ENCODE results near the gene CNTNAP2.

Gene CNTNAP2

DNA sequence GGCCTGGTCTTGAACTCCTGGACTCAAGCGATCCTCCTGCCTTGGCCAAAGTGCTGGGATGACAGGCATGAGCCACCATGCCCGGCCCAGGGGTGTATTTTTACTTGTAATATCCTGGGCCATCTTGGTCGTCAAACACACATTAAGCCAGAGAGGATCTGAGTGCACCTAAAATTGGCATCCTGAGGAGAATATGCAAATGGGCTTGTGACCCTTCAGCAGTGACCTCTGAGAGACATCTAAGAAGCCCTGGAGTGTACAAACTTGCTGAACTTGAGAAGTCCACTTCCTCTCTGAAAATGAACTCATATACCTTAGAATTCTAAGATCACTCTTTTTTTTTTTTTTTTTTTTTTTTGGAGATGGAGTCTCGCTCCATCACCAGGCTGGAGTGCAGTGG is 2102.0 kb downstream of the CNTNAP2 start:
- Histone ChIP-seq H3K4me1 (ENCODE audit: control insufficient read depth, insufficient read depth, low read length, poor library complexity, severe bottlenecking) (no peaks in the 10 kb centered on the region), H3K36me3 (ENCODE audit: control insufficient read depth, insufficient read depth, low read length) (no peaks in the 10 kb centered on the region), H3K9me3 (ENCODE audit: control insufficient read depth, low read length) (no peaks in the 10 kb centered on the region), H3K4me3 (ENCODE audit: extremely low read depth, insufficient read depth, low read length, poor library complexity, severe bottlenecking) (no peak overlapping the region), H3K27ac (ENCODE audit: low read depth, low read length, severe bottlenecking) (no peak overlapping the region)
- 89 to 92% methylated on average over 4 of the region's 4 CpGs for WGBS, 2 experiments (ENCODE audit: insufficient coverage in 2 of 2)

DNA sequence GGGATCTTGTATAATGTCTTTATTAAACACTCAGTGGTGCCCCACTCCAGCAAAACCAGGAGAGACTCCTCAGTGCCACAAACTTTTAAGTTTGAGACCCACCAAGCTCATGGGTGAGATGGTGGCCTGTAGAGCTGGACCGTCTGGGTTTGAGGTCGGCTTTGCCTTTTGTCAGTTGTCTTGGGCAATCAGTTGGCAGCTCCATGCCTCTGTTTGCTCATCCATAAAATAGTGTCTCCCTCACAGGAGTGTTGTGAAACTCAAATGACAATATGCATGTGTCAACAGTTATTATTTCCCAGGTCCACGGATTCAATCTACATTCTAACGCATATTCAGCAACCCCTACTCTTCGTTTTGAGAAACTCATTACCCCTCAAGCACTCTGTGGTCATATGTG is 2106.1 kb downstream of the CNTNAP2 start:
- Histone ChIP-seq H3K4me1 (ENCODE audit: control insufficient read depth, insufficient read depth, low read length, poor library complexity, severe bottlenecking) (no peaks in the 10 kb centered on the region), H3K4me3 (ENCODE audit: extremely low read depth, insufficient read depth, low read length, poor library complexity, severe bottlenecking) (no peak overlapping the region), H3K36me3 (ENCODE audit: control insufficient read depth, insufficient read depth, low read length) (no peaks in the 10 kb centered on the region), H3K27ac (ENCODE audit: low read depth, low read length, severe bottlenecking) (no peak overlapping the region), H3K9me3 (ENCODE audit: control insufficient read depth, low read length) (no peaks in the 10 kb centered on the region)
- WGBS, 2 experiments (ENCODE audit: insufficient coverage in 2 of 2) = 56 to 73% methylated on average over 3 to 5 of the region's 5 CpGs

DNA sequence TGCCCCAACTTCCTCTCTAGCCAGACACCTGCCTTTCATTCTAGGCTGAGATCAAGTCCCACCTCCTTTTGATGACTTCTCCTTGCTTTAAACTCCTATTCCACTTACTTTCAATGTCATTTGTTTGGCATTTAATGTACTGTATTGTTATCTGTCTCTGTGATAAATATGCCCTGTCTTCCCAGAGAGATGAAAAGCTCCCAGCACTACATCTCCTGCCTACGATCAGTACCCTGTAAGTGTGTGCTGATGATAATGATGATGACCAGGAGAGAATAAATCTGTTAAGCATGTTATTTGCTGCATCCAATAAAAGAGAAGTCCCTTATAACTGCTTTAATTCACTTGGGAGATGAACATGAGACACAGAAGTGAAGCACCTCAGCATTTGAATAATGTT is 2106.6 kb downstream of the CNTNAP2 start:
- H3K4me1 ChIP-seq (ENCODE audit: control insufficient read depth, insufficient read depth, low read length, poor library complexity, severe bottlenecking) = no peaks in the 10 kb centered on the region
- no peak overlapping the region for H3K27ac ChIP-seq (ENCODE audit: low read depth, low read length, severe bottlenecking)
- H3K9me3 ChIP-seq (ENCODE audit: control insufficient read depth, low read length) = no peaks in the 10 kb centered on the region
- no CpG with 5 or more reads among the region's 1 CpG for WGBS, 2 experiments (ENCODE audit: insufficient coverage in 2 of 2)
- H3K4me3 ChIP-seq (ENCODE audit: extremely low read depth, insufficient read depth, low read length, poor library complexity, severe bottlenecking) = no peak overlapping the region
- H3K36me3 ChIP-seq (ENCODE audit: control insufficient read depth, insufficient read depth, low read length) = no peaks in the 10 kb centered on the region

- Histone ChIP-seq H3K4me1 (ENCODE audit: control insufficient read depth, insufficient read depth, low read length, poor library complexity, severe bottlenecking) (no peaks in the 10 kb centered on the region), H3K4me3 (ENCODE audit: extremely low read depth, insufficient read depth, low read length, poor library complexity, severe bottlenecking) (no peak overlapping the region), H3K27ac (ENCODE audit: low read depth, low read length, severe bottlenecking) (no peak overlapping the region), H3K36me3 (ENCODE audit: control insufficient read depth, insufficient read depth, low read length) (no peaks in the 10 kb centered on the region), H3K9me3 (ENCODE audit: control insufficient read depth, low read length) (no peaks in the 10 kb centered on the region)
- WGBS, 2 experiments (ENCODE audit: insufficient coverage in 2 of 2) = 93 to 94% methylated on average over 2 to 3 of the region's 3 CpGs
Measured at GRCh38 chr7:148223738-148224137, 2107.1 kb downstream of the CNTNAP2 start.

- Histone ChIP-seq H3K27ac (ENCODE audit: low read depth, low read length, severe bottlenecking) (no peak overlapping the region), H3K4me3 (ENCODE audit: extremely low read depth, insufficient read depth, low read length, poor library complexity, severe bottlenecking) (no peak overlapping the region), H3K36me3 (ENCODE audit: control insufficient read depth, insufficient read depth, low read length) (no peaks in the 10 kb centered on the region), H3K4me1 (ENCODE audit: control insufficient read depth, insufficient read depth, low read length, poor library complexity, severe bottlenecking) (no peaks in the 10 kb centered on the region), H3K9me3 (ENCODE audit: control insufficient read depth, low read length) (no peaks in the 10 kb centered on the region)
- 85 to 100% methylated on average over 2 of the region's 3 CpGs for WGBS, 2 experiments (ENCODE audit: insufficient coverage in 2 of 2)
Measured at GRCh38 chr7:148230296-148230695, 2113.7 kb downstream of the CNTNAP2 start.

DNA sequence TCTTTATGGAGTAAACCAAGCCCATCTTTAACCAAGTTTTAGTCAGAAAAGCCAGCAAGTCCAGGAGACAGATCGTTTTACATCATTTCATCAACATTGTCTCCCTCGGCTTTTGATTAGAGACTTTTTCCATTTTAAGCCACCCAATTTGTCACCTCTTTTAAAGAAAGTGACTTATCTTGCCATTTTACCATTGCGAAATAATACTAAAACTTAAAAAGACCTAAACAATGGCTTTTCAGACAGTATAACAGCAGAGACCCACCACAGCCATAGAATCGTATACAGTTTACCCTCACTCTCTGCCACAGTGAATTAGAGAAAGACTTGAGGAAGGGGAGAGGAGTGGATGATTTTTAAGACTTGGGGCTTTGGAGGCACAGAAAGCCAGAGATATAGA is 2114.3 kb downstream of the CNTNAP2 start:
- no peaks in the 10 kb centered on the region for H3K9me3 ChIP-seq (ENCODE audit: control insufficient read depth, low read length)
- WGBS, 2 experiments (ENCODE audit: insufficient coverage in 2 of 2) = 97 to 100% methylated on average over 2 to 3 of the region's 4 CpGs
- H3K4me1 ChIP-seq (ENCODE audit: control insufficient read depth, insufficient read depth, low read length, poor library complexity, severe bottlenecking) = no peaks in the 10 kb centered on the region
- no peak overlapping the region for H3K27ac ChIP-seq (ENCODE audit: low read depth, low read length, severe bottlenecking)
- no peak overlapping the region for H3K4me3 ChIP-seq (ENCODE audit: extremely low read depth, insufficient read depth, low read length, poor library complexity, severe bottlenecking)
- no peaks in the 10 kb centered on the region for H3K36me3 ChIP-seq (ENCODE audit: control insufficient read depth, insufficient read depth, low read length)

- Histone ChIP-seq H3K4me1 (ENCODE audit: control insufficient read depth, insufficient read depth, low read length, poor library complexity, severe bottlenecking) (no peaks in the 10 kb centered on the region), H3K27ac (ENCODE audit: low read depth, low read length, severe bottlenecking) (no peak overlapping the region), H3K36me3 (ENCODE audit: control insufficient read depth, insufficient read depth, low read length) (no peaks in the 10 kb centered on the region), H3K9me3 (ENCODE audit: control insufficient read depth, low read length) (no peaks in the 10 kb centered on the region), H3K4me3 (ENCODE audit: extremely low read depth, insufficient read depth, low read length, poor library complexity, severe bottlenecking) (no peak overlapping the region)
- WGBS, 2 experiments (ENCODE audit: insufficient coverage in 2 of 2) = 93 to 100% methylated on average over 2 to 3 of the region's 3 CpGs
Measured at GRCh38 chr7:148232784-148233183, 2116.2 kb downstream of the CNTNAP2 start.

DNA sequence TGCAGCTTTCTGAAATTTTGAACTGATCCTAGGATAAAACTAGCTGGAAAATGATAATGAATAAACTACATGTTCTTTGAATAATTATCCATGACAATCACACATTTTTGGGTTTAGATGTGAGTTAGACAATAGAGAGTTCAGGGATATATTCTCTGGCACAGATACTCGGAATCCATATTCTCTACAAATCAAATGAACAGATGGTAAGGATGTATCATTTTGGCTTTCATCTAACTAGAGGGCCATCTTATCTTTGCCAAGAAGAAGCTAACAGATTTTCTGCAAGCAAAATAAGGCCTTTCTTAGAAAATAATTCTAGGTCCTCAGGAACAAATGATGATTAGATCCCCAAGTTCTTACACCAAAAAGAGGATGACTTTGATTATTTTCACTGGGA is 2118.1 kb downstream of the CNTNAP2 start:
- H3K4me1 ChIP-seq (ENCODE audit: control insufficient read depth, insufficient read depth, low read length, poor library complexity, severe bottlenecking) = no peaks in the 10 kb centered on the region

DNA sequence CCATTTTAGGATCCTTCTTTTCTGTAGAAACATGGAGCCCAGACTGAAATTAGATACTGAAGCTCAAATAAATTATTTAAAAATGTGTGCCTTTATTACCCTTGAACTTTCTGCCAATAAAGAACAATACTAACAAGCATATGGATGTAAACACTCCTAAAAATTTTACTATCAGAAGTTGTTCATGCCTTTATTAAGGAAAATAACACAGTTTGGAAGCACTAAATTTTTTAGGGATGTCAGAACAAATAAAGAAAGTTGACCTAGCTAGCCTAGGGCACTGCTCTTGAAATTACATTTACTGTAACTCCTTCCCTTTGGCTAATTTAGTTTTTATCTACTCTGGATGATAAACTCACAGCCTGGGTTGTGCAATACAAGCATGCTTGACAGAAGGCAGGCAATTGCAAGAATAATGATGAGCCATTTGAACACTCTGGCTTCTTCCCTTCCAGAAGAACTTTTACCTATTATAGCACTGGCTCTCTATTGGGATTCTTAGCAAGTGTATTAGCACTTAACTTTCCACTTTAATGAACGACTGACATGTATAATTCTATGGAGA is 2122.2 kb downstream of the CNTNAP2 start:
- Histone ChIP-seq H3K36me3 (ENCODE audit: control insufficient read depth, insufficient read depth, low read length) (no peaks in the 10 kb centered on the region), H3K27ac (ENCODE audit: low read depth, low read length, severe bottlenecking) (no peak overlapping the region), H3K9me3 (ENCODE audit: control insufficient read depth, low read length) (no peaks in the 10 kb centered on the region), H3K4me1 (ENCODE audit: control insufficient read depth, insufficient read depth, low read length, poor library complexity, severe bottlenecking) (no peaks in the 10 kb centered on the region), H3K4me3 (ENCODE audit: extremely low read depth, insufficient read depth, low read length, poor library complexity, severe bottlenecking) (no peak overlapping the region)
- WGBS, 2 experiments (ENCODE audit: insufficient coverage in 2 of 2) = no CpG with 5 or more reads among the region's 1 CpG

More for the DNA sequence above, 2118.1 kb downstream of the CNTNAP2 start:
- no peak overlapping the region for H3K4me3 ChIP-seq (ENCODE audit: extremely low read depth, insufficient read depth, low read length, poor library complexity, severe bottlenecking)
- no peaks in the 10 kb centered on the region for H3K9me3 ChIP-seq (ENCODE audit: control insufficient read depth, low read length)
- WGBS, 2 experiments (ENCODE audit: insufficient coverage in 2 of 2) = no CpG with 5 or more reads among the region's 1 CpG
- no peaks in the 10 kb centered on the region for H3K36me3 ChIP-seq (ENCODE audit: control insufficient read depth, insufficient read depth, low read length)
- H3K27ac ChIP-seq (ENCODE audit: low read depth, low read length, severe bottlenecking) = no peak overlapping the region

GRCh38 chr7:148241700-148242293 is 2125.2 kb downstream of the CNTNAP2 start:
- 63 to 81% methylated on average over 2 to 3 of the region's 3 CpGs for WGBS, 2 experiments (ENCODE audit: insufficient coverage in 2 of 2)
- Histone ChIP-seq H3K36me3 (ENCODE audit: control insufficient read depth, insufficient read depth, low read length) (no peaks in the 10 kb centered on the region), H3K4me1 (ENCODE audit: control insufficient read depth, insufficient read depth, low read length, poor library complexity, severe bottlenecking) (no peaks in the 10 kb centered on the region), H3K9me3 (ENCODE audit: control insufficient read depth, low read length) (no peaks in the 10 kb centered on the region), H3K4me3 (ENCODE audit: extremely low read depth, insufficient read depth, low read length, poor library complexity, severe bottlenecking) (no peak overlapping the region), H3K27ac (ENCODE audit: low read depth, low read length, severe bottlenecking) (no peak overlapping the region)

GRCh38 chr7:148242294-148242821 is 2125.8 kb downstream of the CNTNAP2 start:
- no peak overlapping the region for H3K4me3 ChIP-seq (ENCODE audit: extremely low read depth, insufficient read depth, low read length, poor library complexity, severe bottlenecking)
- no peak overlapping the region for H3K27ac ChIP-seq (ENCODE audit: low read depth, low read length, severe bottlenecking)
- no peaks in the 10 kb centered on the region for H3K4me1 ChIP-seq (ENCODE audit: control insufficient read depth, insufficient read depth, low read length, poor library complexity, severe bottlenecking)
- no peaks in the 10 kb centered on the region for H3K36me3 ChIP-seq (ENCODE audit: control insufficient read depth, insufficient read depth, low read length)
- no peaks in the 10 kb centered on the region for H3K9me3 ChIP-seq (ENCODE audit: control insufficient read depth, low read length)
- 12 to 25% methylated on average over 14 to 15 of the region's 17 CpGs for WGBS, 2 experiments (ENCODE audit: insufficient coverage in 2 of 2)
